D341Med (cell line): Measurements from ENCODE around the gene ZGRF1.
A peak's percentile ranks its signal among the peaks of the same experiment; 100 is the strongest.
"Not testable (repeated sequence)": the region's sequence is repeated elsewhere in the genome, so short reads cannot be mapped to it uniquely, and the experiment has no call there.

Experiments
- DNase-seq: peaks from one replicate; pipeline ENCODE4 v3.0.0; 2012; ENCODE audit warnings: low spot score

Gene ZGRF1

DNA sequence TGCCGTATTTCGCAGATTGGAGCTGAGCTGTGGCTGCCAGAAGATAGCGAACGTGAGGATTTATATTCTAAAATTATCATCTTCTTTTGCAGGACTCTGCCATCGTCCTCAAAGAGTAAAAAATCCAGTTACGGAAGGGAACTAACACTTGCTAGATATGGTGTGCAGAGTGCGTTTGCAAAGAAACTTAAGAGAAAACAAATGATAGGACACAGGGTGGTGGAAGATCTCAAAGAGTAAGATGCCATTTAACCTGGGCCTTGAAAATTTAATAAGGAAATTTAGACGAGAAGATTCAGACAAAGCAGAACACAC, 800 bp upstream of the ZGRF1 start:
- DNase-seq, result no peak

DNA sequence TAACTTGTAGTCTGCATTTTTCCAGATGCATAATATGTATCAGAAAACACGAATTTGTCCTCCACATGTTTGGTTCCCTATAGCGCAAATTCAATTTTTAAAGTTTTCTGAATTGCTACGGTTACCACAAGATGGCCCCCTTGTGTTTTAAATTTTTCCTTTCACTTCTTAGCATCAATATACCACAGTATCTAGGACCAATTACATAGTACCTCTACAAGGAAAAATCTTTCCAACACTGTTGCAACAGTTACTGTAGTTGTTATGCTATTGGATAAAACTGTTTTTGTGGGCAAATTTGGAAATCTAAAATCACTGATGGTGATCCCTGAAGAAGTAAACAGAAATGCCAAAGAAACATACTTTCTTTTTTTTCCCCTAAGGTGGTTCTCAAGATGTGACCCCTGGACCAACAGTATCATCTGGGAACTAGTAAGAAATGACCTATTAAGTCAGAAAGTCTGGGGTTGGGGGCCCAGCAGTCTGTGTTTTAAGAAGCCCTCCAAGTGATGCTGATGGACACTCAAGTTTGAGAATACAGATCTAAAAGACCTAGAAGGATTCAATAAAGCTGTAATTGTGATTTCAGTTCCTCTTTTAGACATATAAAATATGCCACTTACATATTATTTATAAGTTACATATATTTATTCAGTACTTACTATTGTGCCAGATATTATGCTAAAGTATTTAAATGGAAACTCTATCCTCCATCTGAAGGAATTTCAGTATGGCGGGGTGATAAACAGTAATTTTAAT, 3.1 kb downstream of the ZGRF1 start:
- peak; percentile 12 for DNase-seq

DNA sequence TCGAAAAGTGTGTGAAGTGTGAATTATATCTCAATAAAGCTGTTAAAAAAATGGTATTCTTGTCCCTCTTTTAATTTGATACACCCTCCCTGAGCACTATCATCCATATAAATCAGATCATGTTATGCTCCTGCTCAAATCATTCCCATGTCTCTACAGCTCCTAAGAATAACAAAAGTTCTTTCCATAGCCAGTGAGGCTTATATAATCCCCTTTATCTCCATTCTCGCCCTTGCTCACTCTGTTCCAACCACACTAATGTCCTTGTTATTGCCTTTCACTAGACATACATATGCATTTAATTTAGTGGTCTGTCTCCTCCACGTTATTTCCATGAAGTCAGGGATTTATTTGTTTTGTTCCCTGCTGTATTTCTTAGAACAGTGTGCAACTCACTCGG, 10.5 kb downstream of the ZGRF1 start:
- DNase-seq, result no peak

DNA sequence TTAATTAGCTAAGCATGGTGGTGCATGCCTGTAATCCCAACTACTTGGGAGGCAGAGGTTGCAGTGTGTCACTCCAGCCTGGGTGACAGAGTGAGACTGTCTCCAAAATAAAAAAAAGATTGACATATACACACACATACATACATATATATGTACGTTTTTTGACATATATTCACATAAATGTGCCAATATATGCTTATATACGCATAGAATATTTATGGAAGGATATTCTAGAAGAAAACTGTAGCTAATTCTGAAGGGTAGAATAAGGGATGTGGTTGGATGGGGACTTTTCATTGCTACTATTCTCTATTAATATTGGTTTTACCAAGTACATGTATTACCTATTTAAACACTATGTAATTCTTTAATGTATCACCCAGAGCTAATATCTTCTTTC, 19.7 kb downstream of the ZGRF1 start:
- no peak for DNase-seq

DNA sequence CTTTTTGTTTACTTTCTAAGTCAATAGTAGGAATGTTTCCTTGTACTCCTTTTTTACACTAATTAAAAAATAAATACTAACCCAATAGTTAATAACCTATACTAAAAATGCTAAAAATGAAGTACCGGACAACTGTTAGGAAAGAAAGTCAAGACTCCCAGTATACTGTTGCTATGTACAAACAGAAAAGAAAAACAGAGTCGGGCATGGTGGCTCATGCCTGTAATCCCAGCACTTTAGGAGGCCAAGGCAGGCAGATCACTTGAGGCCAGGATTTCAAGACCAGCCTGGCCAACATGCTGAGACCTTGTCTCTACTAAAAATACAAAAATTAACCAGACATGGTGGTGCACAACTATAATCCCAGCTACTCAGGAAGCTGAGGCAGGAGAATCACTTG, 23.9 kb downstream of the ZGRF1 start:
- DNase-seq, result not testable (repeated sequence)

DNA sequence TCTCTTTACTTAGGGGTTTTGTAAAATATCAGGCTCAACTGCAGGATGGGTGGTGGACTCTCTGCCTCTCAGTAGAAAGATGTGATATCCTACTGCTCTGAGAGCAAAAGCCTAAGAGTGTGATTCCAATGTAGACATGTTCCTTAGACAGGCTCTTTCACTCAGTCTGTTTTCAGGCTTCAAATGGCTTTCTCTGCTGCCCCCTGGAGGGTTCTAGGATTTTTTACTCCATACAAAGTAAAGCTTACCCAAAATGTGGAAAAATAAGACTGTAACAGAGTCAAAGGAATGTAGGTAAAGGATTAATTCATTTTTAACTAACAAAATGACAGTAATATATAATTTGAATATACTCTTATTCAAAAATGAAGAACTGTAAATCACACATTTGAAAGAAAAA, 32.1 kb downstream of the ZGRF1 start:
- DNase-seq, result peak; percentile 65

DNA sequence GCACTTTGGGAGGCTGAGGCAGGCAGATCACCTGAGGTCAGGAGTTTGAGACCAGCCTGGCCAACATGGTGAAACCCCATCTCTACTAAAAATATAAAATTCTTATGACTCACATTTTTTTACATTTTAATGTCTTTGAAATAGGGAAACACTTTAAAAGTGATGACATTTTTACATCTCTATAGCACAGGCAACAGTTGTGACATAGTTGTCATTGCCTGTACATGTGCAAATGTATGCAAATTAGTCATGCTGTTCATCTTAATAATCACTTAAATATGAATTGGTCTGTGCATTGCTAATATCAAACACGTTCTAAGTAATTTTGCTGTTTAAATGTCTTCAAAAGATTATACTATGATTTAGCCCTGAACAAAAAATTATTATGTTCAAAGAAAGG, 41.7 kb downstream of the ZGRF1 start:
- no peak for DNase-seq

DNA sequence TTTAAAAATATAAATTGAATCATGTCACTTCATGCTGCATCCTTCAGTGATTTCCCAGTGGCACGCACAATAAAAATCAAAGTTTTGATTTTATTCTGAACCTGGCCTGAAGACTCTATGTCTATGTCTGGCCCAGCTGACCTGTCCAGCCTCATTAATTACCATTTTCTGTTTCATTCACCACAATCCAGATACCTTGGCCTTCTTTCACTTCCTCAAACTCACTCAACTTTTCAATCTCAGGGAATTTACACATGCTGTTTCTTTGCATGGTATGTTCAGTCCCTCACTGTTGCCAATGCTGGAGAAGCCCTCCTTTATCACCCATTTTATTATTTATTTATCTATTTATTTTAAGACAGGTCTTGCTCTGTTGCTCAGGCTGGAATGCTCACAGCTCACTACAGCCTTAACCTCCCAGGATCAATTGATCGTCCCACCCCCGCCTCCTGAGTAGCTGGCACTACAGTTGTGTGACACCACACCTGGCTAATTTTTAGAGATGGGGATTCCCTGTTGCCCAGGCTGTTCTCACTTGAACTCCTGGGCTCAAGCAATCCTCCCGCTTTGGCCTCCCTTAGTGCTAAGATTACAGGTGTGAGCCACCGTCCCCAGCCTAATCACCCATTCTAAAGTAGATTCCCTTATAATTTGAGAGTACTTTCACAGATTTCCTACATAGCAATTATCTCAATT, 43.1 kb downstream of the ZGRF1 start:
- DNase-seq, result no peak

DNA sequence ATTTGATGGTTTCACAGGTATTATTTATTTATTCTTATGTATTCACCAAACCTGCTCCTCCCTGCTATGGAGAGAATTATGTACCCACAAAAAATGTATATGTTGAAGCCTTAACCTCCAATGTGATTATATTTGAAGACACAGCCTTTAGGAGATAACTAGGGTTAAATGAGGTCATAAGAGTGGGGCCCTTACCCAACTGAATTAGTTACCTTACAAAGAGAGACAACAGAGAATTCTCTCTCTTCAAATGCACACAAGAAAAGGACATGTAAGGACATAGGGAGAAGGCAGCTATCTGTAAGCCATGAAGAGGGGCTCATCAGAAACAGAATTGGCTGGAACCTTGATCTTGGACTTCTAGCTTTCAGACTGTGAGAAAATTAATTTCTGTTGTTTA, 44.0 kb downstream of the ZGRF1 start:
- DNase-seq, result no peak

DNA sequence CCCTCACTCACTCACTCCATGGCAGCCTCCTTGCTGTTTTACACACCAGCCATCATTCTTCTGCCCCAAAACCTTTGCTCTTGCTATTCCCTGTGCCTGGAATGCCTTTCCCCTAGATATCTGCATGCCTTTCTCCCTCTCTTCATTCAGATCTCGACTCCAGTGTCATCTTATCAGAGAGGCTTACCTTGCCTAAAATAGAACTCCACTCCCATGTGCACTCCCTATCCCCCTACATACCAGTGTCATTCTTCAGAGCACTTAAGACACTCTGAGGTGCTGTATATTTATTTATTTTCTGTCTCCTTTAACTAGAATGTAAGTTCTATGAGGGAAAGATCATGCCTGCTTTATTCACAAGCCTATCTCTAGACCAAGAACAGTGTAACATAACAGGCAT, 45.1 kb downstream of the ZGRF1 start:
- DNase-seq, result no peak

DNA sequence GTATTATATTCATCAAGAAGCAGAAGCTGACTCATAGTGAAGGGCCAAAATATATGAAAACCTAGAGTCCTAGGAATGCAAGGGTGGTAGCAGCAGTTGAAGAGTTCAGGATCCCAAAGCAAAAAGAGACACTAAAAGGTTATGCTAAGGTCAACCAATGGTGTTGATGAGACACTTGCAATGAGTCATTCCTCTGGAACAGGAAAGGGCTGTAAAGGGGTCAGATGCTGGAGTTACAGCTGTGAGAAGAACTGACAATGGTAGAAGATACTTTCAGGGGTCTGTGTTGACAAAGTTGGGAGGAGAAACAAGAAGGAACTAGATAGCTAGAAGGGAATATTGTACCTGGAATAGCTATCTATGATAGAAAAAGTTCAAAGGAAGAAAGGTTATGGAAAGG, 47.5 kb downstream of the ZGRF1 start:
- no peak for DNase-seq

DNA sequence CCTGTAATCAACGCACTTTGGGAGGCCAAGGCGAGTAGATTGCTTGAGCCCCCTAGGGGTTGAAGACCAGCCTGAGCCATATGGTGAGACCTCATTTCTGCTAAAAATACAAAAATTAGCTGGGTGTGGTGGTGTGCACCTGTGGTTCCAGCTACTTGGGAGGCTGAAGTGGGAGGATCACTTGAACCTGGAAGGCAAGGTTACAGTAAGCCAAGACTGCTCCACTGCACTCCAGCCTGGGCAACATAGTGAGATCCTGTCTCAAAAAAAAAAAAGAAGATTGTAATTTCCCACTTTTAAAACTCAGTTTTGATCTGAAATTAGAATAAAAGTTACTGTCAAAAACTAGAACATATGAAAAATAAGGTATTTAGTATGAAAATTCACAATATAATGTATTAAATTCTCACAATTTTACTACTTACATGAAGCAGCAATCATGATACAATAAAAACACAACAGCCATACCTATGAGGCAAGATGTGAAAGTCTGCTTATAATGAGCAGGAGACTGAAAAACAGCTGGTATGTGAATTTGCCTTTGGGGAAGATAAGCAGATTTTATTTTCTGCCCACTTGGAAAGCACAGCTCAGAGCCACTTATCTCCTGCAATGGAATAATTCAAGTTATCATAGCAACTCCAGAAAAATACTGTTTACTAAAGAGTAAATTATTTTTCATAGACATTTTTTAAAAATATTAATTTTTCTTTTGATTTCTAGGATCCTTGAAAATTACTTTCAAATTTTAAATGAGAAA, 50.6 kb downstream of the ZGRF1 start:
- DNase-seq, result no peak

DNA sequence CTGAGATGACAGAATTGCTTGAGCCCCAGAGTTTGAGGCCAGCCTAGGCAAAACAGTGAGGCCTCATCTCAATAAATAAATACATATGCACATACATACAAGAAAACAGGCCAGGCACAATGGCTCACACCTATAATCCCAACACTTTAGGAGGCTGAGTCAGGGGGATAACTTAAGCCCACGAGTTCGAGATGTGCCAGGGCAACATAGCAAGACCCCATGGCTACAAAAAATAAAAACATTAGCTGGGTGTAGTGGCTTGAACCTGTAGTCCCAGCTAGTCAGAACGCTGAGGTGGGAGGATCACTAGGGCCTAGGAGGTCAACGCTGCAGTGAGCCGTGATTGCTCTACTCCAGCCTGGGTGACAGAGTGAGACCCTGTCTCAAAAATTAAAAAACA, 69.2 kb downstream of the ZGRF1 start:
- DNase-seq, result no peak

DNA sequence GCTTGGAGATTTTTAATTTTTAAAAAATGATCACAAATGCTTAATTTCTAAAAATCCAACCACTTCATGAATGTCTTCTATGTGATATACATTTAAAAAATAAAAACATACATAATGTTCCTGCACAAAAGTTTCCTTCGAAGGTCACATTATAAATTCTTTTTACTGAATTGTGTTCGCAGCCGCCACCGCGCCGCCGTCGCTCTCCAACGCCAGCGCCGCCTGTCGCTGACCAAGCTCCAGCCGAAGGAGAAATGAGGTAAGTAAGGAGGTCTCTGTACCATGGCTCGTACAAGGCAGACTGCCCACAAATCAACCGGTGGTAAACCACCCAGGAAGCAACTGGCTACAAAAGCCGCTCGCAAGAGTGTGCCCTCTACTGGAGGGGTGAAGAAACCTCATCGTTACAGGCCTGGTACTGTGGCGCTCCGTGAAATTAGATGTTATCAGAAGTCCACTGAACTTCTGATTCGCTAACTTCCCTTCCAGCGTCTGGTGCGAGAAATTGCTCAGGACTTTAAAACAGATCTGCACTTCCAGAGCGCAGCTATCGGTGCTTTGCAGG, 71.9 kb downstream of the ZGRF1 start:
- no peak for DNase-seq

DNA sequence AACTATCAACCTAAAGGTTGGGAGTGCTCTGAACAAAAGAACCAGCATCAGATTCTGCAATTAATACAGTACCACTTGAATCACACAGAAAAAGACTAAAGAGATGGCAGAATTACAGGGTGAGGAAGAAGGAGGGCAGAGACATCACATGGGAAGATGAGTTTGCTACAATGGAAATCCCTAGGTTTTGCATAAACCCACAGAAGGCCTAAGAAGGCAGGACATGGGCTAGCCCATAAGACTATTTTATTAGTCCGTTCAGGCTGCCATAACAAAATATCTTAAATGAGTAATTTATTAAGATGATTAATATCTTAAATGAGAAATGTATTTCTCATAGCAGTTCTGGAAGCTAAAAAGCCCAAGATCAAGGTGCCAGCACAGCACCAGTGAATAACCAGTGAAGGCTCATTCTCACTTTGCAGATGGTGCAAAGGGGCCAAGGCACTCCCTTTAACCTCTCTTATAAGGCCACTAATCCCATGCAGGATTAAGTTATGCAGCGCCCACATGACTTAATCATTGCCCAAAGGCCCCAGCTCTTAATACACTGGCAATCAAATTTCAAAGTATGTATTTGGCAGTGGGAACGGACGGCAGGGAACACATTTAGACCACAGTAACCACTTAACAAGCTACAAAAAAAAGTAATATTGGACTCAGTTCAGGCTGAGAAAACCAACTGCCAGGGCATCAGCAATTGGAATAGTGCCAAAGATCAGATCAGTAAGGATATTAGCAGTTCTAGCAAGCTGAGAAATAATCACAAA, 73.1 kb downstream of the ZGRF1 start:
- peak; percentile 53 for DNase-seq

DNA sequence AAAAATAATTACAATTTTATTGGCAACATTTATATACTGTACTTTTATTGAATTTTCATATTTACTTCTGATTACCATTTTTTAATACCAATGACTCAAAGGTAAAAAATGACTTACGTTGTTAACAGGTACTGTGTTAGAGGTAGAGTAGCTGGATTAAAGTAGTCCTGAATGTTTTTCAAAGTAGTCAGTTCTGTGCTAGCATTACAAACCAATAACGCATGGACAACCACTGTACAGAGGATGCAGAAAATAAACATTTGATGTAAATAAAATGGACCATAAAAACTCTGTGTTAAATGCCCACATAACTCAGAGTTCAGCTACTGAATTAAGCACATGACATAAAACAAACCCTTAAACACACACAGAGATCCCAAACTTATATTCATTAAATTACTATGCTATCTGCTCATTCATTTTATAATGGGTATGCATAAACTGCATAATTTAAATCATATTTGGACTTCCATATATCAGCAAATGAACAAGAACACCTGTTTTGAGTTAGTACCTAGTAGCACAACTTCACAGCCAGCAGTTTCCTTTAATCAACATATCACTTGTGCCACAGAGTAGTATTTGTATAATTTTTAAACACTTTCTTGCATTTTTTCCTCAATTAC, 74.3 kb downstream of the ZGRF1 start:
- DNase-seq, result no peak

DNA sequence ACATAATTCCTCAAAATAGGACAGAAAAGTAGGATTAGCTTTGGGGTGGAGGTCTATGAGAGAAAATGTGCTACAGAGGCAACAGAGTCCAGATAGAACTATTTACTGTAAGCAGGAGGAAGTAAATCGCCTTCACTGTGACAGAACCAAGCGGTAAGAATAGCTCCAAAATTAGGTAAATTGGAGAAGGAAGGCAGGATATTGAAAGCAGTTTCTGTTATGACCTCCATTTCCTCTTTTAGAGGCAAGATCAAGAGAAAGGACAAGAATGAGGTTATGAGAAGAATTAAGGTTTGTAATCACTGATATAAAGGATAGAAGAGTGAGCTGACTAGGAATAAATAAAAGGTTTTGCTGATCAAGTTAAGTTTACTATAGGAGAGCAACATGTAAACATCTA, 76.6 kb downstream of the ZGRF1 start:
- DNase-seq, result no peak

DNA sequence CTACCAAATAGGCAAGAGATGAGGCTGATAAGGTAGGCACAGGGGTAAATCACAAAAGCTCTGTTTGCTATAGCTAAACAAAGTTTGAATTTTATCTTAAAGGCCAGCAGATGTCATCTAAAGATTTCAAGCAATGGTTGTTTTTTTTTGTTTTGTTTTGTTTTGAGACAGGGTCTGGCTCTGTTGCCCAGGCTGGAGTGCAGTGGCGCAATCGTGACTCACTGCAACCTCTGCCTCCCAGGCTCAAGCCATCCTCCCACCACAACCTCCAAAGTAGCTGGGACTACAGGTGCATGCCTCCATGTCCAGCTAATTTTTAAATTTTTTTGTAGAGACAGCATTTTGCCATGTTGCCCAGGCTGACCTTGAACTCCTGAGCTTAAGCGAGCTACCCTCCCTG, 77.7 kb downstream of the ZGRF1 start:
- no peak for DNase-seq

DNA sequence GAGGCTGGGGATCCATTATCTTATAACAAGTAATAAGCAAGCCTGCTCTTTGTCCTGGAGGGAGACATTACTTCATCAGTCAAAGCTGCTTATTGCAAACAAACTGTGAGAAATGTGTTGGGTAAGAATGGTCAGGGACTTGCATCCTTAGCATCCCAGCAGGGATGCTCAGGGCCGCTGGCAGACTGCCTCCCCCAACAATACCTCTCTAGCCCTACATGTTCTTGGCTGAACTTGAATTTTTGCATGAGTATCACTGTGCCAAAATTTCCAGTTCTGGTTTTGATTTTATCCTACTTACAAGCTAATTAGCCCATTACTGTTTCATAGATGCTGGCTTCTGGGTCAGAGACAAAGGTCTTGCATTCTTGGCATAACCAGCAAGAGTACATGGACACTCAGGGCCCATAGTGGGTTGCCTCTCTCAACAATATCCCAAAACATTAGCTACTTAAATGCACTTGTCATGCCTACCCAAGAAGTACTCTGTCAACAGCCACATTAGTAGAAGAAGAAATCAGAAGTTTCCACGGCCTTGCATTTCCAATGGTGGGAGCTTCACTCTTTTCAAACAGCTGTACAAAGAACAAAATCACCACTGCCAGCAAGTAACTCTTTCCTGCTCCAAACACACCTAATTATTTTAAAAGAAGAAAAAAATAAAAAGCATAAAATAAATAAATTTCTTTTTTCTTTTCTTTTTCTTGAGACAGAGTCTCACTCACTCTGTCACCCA, 78.9 kb downstream of the ZGRF1 start:
- DNase-seq, result no peak

DNA sequence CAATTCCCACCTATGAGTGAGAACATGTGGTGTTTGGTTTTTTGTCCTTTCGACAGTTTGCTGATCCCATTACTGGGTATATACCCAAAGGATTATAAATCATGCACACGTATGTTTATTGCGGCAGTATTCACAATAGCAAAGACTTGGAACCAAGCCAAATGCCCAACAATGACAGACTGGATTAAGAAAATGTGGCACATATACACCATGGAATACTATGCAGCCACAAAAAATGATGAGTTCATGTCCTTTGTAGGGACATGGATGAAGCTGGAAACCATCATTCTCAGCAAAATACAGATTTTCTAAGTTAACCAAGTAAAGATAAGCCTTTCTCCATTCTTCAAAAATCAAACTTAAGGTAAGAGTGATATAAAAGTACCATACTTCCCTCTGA, 82.4 kb downstream of the ZGRF1 start:
- not testable (repeated sequence) for DNase-seq

DNA sequence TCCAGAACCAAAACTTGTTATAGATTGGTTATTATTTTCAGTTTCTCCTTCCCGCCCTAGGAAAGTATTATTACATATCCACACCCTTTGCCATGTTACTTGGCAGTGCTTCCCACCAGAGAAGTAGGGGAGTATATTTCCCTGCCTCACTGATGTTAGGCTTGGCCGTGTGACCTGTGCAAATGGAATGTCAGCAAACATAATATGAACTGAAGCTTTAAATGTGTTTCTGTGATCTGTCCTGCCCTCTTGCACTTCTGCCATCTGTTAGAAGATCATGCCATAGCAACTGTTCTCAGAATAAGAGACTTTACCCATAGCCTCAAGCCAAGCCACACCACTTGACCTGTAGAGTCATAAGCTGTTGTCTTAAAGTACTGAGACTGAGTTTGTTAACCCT, 84.0 kb downstream of the ZGRF1 start:
- DNase-seq, result no peak
